Fibroblast of skin of left quadriceps (primary cell): Measurements from ENCODE around the gene MAP3K14.

Experiments used
- DNase-seq, 2 experiments: peaks; one replicate each; pipeline ENCODE4 v3.0.0-alpha.2; 2013; ENCODE audit warnings: low read depth in 2 of 2

MAP3K14 gene

DNA sequence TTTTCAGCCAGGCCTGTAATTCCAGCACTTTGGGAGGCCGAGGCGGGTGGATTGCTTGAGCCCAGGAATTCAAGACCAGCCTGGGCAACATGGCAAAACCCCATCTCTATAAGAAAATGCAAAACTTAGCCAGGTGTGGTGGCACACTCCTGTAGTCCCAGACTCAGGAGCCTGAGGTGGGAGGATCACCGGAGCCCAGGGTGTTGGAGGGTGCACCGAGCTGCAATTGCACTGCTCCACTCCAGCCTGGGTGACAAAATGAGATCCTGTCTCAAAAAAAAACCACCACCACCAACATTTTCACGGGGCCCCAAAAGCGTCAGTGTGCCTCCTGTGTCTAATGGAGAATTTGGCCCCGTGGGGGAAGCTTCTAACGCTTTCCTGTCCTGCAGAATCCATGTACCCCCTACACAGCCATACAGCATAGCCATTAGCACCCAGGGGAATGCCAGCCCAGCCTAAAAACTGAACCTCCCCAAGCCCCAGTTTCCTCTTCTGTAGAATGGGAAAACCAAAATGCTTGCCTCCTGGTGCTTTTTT lies 22.2 kb upstream of the MAP3K14 start:
- no peak for DNase-seq

DNA sequence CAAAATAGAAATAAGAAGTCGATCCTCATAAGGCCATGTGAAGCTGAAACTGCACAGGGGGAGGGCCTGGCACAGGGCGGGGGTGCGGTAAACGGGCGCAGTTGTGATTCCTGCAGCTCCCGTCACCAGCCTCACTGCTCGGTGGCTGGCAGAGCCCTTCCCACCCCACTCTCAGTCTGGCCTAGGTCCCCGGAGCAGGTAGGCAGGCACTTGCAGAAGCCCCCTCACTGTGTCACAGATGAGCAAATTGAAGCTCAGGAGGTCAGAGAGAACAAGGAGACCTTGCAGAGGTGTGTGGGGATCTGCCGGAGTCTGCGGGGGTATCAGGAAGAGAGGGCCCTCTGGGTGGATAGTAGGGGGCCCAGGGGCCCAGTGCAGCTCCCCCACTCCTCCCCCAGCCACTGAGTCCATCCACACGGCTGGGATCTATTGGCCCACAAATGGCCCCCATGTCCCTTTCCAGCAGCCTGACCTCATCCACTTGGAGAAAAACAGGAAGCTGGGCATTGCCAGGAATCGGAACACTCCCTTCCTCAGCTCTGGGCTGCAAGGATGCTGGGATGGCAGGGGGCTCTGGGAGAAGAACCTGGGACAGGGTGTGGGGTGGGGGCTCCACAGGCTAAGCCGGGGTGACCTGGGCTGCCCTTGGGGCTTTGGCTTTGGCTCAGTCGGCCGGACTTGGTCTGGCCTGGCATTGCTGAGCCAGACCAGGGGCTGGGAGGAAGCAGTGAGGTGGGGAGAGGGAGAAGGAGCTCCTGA lies 21.4 kb upstream of the MAP3K14 start:
- no peak for DNase-seq

DNA sequence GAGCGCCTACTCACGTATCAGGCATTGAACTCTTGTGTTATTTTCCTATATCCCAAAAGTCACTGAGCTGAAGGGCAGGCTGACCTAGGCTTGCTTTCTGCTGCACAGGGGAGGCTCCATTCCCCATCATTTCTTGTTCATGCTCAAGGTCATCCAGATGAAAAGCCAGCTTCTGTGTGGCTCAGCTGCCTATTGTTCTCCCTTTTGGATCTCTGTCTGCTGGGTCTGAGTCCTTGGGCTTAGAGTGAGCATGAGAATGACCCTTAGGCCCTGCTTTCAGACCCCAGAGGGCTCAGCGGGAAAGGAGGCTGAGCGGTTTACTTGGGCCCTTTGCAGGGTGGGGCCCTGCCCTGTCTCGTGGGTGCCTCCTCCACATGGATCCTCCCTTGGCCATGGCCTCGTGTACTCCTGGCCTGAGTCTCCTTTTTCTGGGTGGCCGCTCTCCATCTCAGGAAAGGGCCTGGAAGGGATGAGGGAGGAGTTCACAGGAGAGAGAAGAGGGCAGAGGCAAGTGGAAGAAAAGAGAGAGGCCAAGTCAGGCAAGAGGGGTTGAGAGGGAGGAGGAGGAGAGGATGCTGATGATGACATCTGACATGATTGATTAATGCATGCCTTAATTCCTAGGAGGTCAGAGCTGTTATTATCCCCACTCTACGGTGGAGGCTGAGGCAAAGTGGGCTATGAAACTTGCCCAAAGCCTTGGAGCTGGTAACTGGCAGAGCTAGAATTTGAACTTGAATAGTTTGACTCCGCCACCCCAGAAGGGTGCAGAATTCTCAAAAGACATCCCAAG lies 19.8 kb upstream of the MAP3K14 start:
- no peak for DNase-seq

DNA sequence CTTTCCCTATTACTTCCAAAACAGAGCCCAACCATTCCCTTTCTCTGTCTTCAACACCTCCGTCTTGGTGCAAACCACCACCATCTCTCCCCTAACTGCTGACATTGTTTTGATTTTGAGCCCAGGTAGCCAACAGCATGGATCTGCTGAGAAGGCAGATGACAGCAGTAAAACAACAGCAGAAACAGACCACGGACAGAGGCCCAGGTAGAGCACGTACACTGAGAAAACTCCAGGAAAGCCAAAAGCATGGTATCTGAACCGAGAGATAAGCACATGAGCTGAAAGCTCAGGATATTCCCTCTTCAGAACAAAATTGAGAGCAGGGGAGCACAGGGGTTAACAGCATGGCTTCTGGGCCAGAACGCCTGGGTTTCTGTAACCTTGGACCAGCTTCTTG lies 18.9 kb upstream of the MAP3K14 start:
- DNase-seq: no peak

DNA sequence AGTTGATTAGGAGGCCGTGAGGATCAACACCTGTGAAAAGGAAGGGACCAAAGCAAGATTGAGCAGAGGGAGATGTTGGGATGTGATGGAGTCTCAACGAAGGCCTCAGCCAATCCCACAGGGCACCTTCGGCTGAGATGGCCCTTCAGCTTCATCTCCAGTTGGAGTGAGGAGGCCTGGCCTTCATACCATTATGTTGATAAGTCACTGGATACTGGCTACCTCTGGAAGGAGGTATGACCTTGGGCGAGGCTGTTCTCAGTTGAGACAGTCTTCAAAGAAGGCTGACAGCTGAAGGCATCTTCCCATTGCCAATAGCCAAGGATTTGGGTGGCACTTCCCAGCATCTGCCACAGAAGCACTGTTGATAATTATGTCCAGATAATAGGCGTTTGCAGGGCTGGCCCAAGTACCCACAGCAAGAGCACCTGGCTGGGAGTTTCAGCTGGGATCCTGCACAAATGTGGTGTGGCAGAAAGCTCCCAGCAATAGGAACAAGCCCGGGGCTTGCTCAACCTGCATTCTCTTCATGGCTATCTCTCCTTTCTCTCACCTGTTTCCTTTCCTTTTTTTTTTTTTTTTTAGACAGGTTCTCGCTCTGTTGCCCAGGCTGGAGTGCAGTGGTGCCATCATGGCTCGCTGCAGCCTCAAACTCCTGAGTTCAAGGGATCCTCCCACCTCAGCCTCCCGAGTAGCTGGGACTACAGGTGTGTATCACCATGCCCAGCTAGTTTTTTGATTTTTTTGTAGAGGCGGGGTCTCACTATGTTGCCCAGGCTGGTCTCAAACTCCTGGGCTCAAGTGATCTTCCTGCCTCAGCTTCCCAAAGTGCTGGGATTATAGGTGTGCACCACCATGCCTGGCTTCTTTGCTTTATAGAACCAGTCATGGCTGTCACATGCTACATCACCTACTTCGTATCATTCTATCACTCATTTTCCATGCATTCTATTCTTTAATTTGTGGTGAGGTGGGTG lies 18.2 kb upstream of the MAP3K14 start:
- no peak for DNase-seq

DNA sequence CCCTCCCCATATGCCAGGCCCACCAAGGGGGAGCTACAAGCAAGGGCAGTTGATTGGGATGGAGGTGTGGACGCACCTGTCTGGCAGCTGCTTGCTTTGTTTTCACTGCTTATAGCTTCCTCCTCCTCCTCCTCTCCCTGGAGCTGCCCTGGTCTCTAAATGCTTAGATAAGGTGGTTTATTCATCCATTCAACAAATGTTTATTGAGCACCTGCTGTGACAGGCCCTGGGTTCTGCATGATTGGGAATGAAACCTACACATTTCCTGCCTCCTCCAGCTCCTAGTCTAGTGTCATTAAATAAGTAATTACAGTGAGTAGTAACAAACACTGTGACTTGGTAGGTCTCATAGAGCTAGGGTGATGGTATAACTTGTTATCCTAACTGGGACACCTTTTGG lies 17.4 kb upstream of the MAP3K14 start:
- DNase-seq: no peak

DNA sequence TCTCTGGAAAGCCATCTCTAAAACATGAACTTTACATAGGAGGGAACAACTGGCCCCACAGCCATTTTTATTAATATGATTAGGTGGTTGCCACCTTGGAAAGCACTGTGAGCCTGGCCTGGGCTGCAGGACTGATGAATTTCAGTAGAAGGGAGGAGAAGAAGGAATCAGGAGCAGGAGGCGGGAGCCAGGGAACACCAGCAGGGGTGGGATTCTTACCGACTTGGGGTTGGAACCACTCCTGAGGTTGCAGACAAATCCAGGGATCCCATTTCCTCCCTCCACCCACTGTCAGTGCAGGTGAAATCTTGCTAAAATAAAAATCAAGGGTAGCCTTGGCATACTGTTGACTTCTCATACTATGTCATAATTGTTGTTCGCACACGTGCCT lies 16.9 kb upstream of the MAP3K14 start:
- DNase-seq: no peak

DNA sequence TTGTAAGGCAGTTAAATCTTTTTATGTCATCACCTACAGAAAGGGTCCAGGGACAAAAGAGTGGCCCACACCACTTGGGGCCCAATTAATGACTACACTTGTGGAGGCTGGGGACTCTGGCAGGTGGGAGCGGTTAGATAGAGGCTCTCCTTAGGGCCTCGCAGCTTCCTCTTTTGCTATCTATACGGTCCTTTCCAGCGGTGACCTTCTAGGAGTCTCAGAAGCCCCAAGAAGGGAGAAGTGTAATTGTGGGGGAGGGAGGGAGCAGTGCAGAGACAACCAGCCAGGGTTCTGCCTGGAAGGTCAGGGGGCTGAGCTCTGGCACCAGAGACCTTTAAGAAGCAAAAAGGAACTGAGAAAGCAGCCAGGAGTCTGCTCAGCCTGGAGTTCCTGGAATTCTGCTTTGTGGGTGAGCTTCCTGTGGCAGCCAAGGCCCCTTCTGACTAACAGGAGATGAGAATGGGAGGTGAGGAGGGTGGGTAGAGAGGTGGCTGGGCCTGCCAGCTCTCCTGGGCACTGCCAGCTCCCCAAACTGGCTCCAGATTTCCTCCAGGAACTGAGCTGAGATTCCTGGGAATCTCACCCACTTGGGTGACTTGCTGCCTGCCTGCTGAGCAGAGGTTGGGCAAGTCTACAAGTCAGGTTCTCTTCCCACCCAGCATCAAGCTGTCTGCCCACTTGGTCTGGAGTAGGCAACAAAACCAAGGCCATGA lies 16.3 kb upstream of the MAP3K14 start:
- no peak for DNase-seq

DNA sequence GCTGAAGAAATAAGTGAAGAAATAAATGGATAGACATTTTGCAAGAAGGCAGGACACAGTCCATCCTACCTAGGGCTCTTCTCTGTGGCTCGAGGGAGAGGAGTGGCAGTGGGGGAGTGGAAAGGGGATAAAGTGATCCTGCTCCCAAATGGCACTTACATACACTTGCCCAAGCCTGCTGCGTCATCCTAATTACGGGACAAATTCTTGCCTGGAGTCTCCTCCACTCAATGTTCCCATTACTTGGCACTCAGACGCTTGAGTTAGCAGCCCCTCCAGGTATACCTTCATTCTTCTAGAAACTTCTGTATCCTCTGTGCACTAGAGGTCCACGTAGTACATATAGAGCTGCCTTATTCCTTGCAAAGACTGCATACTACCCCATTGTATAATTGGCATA lies 15.7 kb upstream of the MAP3K14 start:
- no peak for DNase-seq

DNA sequence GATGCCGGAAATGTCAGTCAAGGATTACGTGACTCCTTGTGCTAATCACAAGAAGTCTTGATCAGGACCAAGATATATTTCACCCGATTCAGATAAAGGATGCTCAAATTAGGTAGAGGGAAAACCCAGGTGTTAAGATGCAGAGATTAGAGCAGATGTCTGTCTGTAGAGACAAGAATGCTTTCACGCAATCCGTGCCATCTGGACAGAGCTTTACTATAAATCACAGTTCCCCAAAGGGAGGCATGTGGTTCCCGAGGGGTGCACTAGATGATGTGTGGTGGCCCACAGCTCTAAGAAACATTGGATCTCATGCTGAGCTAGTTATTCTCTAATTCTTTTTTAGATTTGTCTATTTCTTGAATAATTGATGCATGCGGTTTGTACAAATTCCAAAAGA lies 9.8 kb upstream of the MAP3K14 start:
- DNase-seq: no peak

DNA sequence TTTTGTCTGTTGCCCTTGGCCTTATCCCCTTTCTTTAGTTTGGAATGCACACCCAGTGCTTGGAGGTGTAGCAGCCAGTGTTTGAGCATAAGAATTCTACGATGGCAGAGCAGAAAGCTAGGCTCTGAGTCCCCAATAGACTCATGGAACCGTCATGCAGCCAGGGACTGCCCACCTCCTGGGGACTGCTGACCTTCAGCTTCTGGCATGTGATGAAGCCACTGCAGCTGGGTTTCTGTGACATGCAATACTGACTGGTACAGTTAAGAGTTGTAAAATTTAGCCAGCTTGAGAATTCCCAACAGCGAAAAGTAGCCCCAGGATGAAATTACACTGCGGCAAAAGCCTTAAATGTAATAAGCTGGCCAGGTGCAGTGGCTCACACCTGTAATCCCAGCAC lies 9.0 kb upstream of the MAP3K14 start:
- DNase-seq: no peak

DNA sequence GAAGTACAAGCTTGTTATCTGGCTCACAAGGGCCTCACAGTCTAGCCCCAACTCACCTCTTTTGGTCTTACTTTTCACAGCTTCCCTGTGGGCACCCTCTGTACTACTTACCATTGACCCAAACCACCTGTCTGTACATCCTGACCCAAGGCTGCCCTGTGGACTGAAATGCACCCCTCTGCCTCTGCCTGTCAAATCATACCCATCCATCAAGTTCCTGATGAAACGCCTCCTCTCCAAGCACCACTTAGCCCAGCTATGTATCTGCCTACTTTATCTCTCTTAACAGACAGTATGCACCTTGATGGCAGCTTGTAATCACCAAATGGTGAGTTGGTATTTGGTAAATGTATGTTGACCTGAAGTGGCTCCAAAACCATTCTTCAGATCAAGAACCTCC lies 7.5 kb upstream of the MAP3K14 start:
- DNase-seq: no peak

DNA sequence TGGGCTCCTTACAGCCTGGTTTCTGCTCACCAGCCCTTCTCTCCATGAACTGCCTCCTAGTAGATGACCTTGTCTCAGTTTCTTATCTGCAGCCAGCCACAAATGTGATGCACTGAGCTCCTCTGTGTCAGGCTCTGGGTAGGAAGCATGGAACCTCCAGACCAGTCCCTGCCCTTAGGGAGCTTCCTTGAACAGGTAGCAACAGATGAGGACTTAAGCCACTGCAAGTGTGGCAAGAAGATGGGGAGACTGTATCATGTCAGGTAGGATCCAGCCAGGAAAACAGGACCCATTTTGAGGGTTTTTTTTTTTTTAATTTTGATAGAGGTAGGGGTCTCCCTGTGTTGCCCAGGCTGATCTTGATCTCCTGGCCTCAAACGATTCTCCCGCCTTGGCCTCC lies 5.3 kb upstream of the MAP3K14 start:
- DNase-seq: no peak

DNA sequence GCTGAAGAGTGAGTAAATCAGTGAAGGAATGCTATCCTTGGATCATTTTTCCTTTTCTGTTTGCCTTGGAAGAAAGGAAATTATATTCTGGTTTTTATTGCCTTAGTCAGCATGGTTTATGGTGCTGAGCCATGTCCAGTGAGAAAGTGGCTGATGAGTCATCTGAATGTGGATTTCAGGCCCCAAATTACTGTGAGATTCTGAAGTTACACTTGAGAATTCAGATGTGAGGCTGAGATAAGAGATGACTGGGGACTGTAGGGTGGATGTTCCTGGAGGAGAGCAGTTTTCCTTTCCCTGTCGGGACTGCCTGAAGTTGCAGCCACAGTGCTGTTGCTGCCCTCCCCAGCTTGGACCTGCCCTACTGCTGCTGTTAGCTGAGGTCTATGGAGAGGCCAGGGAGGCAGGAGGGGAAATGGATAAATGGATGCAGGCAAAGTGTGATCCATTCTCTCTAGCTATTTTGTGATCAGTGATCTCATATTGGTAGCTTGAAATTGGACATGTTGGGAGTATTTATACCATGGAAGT lies 4.2 kb upstream of the MAP3K14 start:
- DNase-seq: peak; percentile 97

DNA sequence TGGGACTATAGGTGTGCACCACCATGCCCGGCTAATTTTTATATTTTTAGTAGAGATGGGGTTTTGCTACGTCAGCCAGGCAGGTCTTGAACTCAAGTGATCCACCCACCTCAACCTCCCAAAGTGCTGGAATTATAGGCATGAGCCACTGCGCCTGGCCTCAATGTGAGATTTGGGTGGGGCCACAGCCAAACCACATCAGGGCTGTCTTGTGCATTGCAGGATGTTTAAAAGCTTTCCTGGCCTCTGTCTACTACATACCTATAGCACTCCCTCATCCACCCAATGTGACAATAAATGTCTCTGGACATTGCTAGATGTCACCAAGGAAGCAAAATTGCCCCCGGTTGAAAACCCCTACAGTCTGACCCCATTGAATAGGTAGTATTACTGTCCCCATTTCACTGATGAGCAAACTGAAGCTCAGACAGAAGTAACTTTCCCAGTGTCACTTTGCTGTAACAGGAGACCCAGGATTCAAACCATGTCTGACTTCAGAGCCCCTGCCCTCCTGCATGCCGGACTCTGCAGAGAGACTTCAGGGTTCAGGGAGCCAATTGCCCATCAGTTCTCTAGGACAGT lies 3.6 kb upstream of the MAP3K14 start:
- DNase-seq: no peak

DNA sequence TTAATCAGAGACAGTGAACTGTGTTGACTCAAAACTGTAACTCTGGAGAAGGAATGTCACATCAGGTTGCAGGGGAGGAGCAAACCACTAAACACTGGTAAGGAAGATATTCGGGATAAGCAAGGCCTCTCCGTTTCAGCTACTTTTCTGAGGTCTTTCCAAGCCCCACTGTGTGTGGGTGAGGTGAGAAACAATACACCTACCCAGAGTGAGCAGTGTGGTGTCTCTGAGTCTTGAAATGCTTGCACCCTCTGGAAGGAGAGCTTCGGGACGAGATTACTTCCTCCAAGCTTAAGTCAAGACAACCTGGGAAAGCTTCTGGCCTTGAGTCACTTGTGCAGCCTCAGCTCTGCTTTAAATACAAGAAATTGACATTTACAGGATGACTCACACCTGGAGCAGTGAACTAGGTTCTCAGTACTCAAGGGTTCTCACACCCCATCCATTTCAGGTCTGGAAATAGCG lies 2.5 kb upstream of the MAP3K14 start:
- DNase-seq: no peak

DNA sequence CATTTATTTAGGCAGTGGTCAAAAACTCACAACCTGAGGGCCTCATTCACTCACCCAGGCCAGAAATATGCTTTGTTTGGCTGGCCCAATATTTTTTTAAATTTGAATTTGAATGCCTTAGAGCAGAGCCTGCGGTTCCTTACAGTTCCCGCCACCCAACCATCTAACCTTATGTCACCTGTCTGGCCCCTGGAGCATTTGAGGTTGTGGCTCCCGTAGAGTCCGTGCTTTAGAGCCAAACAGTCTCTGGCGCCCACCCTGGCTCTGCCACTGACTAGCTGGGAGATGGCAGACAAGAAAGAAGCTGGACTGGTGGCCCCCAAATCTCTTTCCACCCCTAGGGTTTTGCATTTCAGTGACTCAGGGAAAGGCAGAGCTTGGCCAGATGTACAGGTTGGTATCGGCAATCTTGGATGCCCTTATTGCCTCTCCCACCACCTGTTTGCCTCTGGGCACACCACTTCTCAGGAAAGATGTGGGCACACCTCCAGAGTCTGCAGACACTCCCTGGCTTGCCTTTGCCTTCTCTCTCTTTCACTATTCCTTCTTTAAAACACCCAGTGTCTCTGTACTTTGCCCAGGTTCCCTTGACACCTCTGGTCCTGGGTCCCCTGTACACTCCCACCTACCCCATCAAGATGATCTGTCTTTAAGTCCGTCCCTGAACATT lies 1.9 kb upstream of the MAP3K14 start:
- no peak for DNase-seq

DNA sequence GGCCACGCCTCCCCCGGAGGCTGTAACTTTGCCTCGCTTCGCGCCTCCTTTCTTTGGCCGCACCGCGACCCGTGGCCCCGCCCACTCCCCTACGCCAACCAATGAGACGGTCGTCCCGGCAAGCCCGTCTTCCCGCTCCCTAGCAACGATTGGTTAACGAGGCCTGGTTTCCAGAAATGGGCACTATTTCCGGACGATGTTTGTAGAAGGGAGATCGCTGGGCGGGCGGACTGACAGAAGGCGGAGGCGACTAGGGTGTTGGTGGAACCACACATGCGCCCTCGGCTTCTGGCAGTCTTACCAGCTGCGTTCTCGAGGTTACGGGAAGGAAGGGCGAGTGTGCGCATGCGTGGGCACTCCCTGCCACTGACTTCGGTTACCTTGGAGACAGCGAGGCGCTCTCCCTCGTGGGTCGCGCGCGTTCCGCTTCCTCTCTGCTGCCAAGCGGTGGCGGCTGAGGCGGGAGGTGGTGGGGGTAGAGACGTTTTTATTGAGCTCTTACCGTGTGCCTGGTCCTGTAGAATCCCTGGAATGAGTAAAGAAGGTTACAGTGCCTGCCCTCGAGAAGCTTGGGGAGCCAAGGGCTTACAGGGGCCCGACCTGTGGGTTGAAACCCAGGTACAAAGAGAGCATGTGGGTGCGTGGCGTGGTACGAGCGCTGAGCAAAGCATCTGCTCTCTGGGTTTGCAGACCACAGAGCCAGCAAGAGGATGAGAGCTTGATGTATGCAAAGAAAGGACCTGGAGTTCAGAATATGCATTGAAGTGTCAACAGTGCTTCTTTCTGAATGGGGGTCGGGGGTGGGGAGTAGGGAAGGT lies 500 bp upstream of the MAP3K14 start:
- DNase-seq: peak; percentile 100
